Ascending aorta (tissue), 2 donors: ENCODE measurements around the gene FSTL4. TPM values are rescaled to one million over a fixed set of nuclear protein-coding genes. Genes with fewer than 3 reads are reported as not detected.

Experiments used
- DNase-seq, 2 donors: peaks; one replicate each; pipeline ENCODE4 v3.0.0-alpha.2; 2019; ENCODE audit warnings: low spot score in 2 of 2
- H3K27ac ChIP-seq, 2 donors: fragments of 200-600 bp; sonication (generic); one replicate each; pipeline ENCODE4 v1.5.1; 2016 to 2017; ENCODE audit warnings: mild to moderate bottlenecking in 1 of 2
- H3K27me3 ChIP-seq: fragments of 200-600 bp; sonication (generic); one replicate; pipeline ENCODE4 v1.5.1; 2017
- H3K36me3 ChIP-seq, 2 donors: fragments of 200-600 bp; sonication (generic); one replicate each; pipeline ENCODE4 v1.5.1; 2016
- H3K4me1 ChIP-seq, 2 donors: fragments of 200-600 bp; sonication (generic); one replicate each; pipeline ENCODE4 v1.5.1; 2016 to 2017; ENCODE audit warnings: mild to moderate bottlenecking in 1 of 2
- H3K4me3 ChIP-seq, 2 donors: fragments of 200-600 bp; sonication (generic); one replicate each; pipeline ENCODE4 v1.5.1; 2016 to 2017; ENCODE audit warnings: mild to moderate bottlenecking in 1 of 2
- H3K9me3 ChIP-seq, 2 donors: fragments of 200-600 bp; sonication (generic); one replicate each; pipeline ENCODE4 v1.5.1; 2016
- CTCF ChIP-seq, 3 experiments: fragments of 200-600 bp in 2 of 3; fragments of 450-650 bp in 1 of 3; sonication (generic) in 2 of 3; IDR thresholded peaks; one replicate each; pipeline ENCODE4 v1.5.1; 2016 to 2019; ENCODE audit warnings: antibody characterized with exemption in 3 of 3, mild to moderate bottlenecking in 1 of 3, moderate library complexity in 1 of 3
- intact Hi-C: fragments of 100-400 bp; cut with DNase I; formaldehyde crosslinking; loops from one replicate; pipeline ENCODE4 v1.15.1; 2023
- total RNA-seq: library from RNA; depleted of rRNA; stranded (reverse); fragments of >200 nt; gene quantifications from one replicate; pipeline ENCODE4 v1.1.0, GENCODE V29; 2016

The FSTL4 gene
- total RNA-seq, 1 donor from 2014 or later: 0.11 TPM

GRCh38 chr5:133607451-133607850 lies 4.9 kb downstream of the FSTL4 start:
- intact Hi-C loops: no loop called here
- DNase-seq: no peak
- H3K4me3 ChIP-seq: no peak overlapping the region
- H3K4me1 ChIP-seq: peaks cover 12 to 13% of the 10 kb centered on the region in 2 donors
- H3K36me3 ChIP-seq: no peaks in the 10 kb centered on the region
- no peak for TF ChIP-seq CTCF (IDR thresholded peaks at IDR 0.05)
- H3K9me3 ChIP-seq: no peaks in the 10 kb centered on the region
- H3K27me3 ChIP-seq: peaks cover 13% of the 10 kb centered on the region
- no peak overlapping the region for H3K27ac ChIP-seq

- DNase-seq: no peak
- no peaks in the 10 kb centered on the region for H3K36me3 ChIP-seq
- TF ChIP-seq CTCF (IDR thresholded peaks at IDR 0.05): no peak
- intact Hi-C loops: no loop called here
- peaks cover 9% of the 10 kb centered on the region for H3K27me3 ChIP-seq
- peaks cover 7 to 8% of the 10 kb centered on the region in 2 donors for H3K4me1 ChIP-seq
- no peak overlapping the region for H3K27ac ChIP-seq
- H3K4me3 ChIP-seq: no peak overlapping the region
- H3K9me3 ChIP-seq: no peaks in the 10 kb centered on the region
Measured at GRCh38 chr5:133606835-133607234, 5.5 kb downstream of the FSTL4 start.

- no peaks in the 10 kb centered on the region for H3K4me1 ChIP-seq
- intact Hi-C loops: no loop called here
- no peak overlapping the region for H3K27ac ChIP-seq
- no peak for DNase-seq
- no peaks in the 10 kb centered on the region for H3K27me3 ChIP-seq
- no peak for TF ChIP-seq CTCF (IDR thresholded peaks at IDR 0.05)
- H3K4me3 ChIP-seq: no peak overlapping the region
- no peaks in the 10 kb centered on the region for H3K36me3 ChIP-seq
- H3K9me3 ChIP-seq: no peaks in the 10 kb centered on the region
Measured at GRCh38 chr5:133605323-133605722, 7.0 kb downstream of the FSTL4 start.

GRCh38 chr5:133603711-133604110 lies 8.6 kb downstream of the FSTL4 start:
- no peak for DNase-seq
- Histone ChIP-seq H3K27ac (no peak overlapping the region), H3K4me3 (no peak overlapping the region), H3K36me3 (no peaks in the 10 kb centered on the region), H3K4me1 (no peaks in the 10 kb centered on the region), H3K27me3 (no peaks in the 10 kb centered on the region), H3K9me3 (no peaks in the 10 kb centered on the region)
- intact Hi-C loops: no loop called here
- TF ChIP-seq CTCF (IDR thresholded peaks at IDR 0.05): no peak

- TF ChIP-seq CTCF (IDR thresholded peaks at IDR 0.05): no peak
Measured at GRCh38 chr5:133602835-133603380, 9.4 kb downstream of the FSTL4 start.

GRCh38 chr5:133599600-133599999 lies 12.7 kb downstream of the FSTL4 start:
- no peak for DNase-seq
- no peak overlapping the region for H3K27ac ChIP-seq
- H3K9me3 ChIP-seq: no peaks in the 10 kb centered on the region
- H3K36me3 ChIP-seq: no peaks in the 10 kb centered on the region
- H3K4me3 ChIP-seq: no peak overlapping the region
- intact Hi-C loops: no loop called here
- no peaks in the 10 kb centered on the region for H3K27me3 ChIP-seq
- no peaks in the 10 kb centered on the region for H3K4me1 ChIP-seq
- TF ChIP-seq CTCF (IDR thresholded peaks at IDR 0.05): no peak

More at GRCh38 chr5:133602835-133603380, 9.4 kb downstream of the FSTL4 start:
- no peaks in the 10 kb centered on the region for H3K36me3 ChIP-seq
- intact Hi-C loops: no loop called here
- H3K9me3 ChIP-seq: no peaks in the 10 kb centered on the region
- H3K4me1 ChIP-seq: no peaks in the 10 kb centered on the region
- H3K27me3 ChIP-seq: no peaks in the 10 kb centered on the region
- no peak overlapping the region for H3K27ac ChIP-seq
- DNase-seq: no peak
- no peak overlapping the region for H3K4me3 ChIP-seq
